Left cardiac atrium (tissue), 4 donors: ENCODE measurements around the gene FRYL. TPM values are rescaled to one million over a fixed set of nuclear protein-coding genes. Genes with fewer than 3 reads are reported as not detected.
"Not testable (repeated sequence)": the region's sequence is repeated elsewhere in the genome, so short reads cannot be mapped to it uniquely, and the experiment has no call there.

Experiments
- ATAC-seq, 2 donors: fragments of 200-7000 bp; cut with Tn5 transposase; one replicate each; pipeline ENCODE4 v1.9.1; 2020; ENCODE audit warnings: mild to moderate bottlenecking in 2 of 2, moderate library complexity in 2 of 2
- DNase-seq: peaks from one replicate; pipeline ENCODE4 v3.0.0-alpha.2; 2020
- intact Hi-C, 2 donors: fragments of 100-400 bp; cut with DNase I; formaldehyde crosslinking; loops; one replicate each; pipeline versions ENCODE4 v1.14.1 to v1.15.1; 2022 to 2023
- total RNA-seq, 2 donors: library from RNA; stranded (reverse); fragmentation: NEBNext Ultra II Directional; extraction: Animal tissue kit (Norgen Biotek cat#: 25700); gene quantifications; one replicate each; pipeline ENCODE4 v1.2.1, GENCODE V29; 2021
- donor health status: DM: no; HTN: yes; CAD: no.
- donor health status: DM: no; HTN: yes; CAD: no; lungs with severe emphysema.
- donor health status: DM: yes; HTN: yes; CAD: no.
- donor health status: Dilated cardiomyopathy.

Gene FRYL
- total RNA-seq, 2 donors from 2014 or later = 38.8 to 41.3 TPM

DNA sequence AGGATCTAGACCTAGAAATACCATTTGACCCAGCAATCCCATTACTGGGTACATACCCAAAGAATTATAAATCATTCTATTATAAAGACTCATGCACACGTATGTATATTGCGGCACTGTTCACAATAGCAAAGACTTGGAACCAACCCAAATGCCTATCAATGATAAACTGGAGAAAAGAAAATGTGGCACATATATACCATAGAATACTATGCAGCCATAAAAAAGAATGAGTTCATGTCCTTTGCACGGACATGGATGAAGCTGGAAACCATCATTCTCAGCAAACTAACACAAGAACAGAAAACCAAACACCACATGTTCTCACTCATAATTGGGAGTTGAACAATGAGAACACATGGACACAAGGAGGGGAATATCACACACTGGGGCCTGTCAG lies 97.2 kb downstream of the FRYL start:
- DNase-seq, ATAC-seq: not testable (repeated sequence)
- intact Hi-C loops = loop anchor here in 1 of 2 donors (5.0 kb wide), 1 partner anchor 101 kb away; no protein-coding TSS in a partner anchor

DNA sequence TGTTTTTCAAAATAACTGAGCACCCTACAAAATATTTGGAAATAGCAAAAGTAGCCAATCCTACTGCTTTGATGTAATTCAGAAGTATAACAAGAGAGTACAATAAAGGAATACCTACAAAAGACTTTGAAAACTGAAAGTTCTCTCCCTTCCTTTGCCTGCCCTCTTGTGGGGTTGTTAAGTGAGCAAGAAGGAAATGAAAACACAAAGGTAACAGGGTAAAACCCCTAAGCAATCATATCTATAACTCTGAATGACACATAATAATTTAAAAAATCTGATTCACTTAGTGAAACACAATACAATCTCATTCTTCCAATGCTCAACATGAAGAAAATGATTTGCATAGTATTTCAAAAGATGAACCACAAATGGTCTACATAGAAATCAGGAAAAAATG lies 98.2 kb downstream of the FRYL start:
- DNase-seq (no peak), ATAC-seq (peak in 1 of 2 donors; percentile 44)
- intact Hi-C loops = loop anchor here in 1 of 2 donors (5.0 kb wide), 1 partner anchor 100 kb away; no protein-coding TSS in a partner anchor

DNA sequence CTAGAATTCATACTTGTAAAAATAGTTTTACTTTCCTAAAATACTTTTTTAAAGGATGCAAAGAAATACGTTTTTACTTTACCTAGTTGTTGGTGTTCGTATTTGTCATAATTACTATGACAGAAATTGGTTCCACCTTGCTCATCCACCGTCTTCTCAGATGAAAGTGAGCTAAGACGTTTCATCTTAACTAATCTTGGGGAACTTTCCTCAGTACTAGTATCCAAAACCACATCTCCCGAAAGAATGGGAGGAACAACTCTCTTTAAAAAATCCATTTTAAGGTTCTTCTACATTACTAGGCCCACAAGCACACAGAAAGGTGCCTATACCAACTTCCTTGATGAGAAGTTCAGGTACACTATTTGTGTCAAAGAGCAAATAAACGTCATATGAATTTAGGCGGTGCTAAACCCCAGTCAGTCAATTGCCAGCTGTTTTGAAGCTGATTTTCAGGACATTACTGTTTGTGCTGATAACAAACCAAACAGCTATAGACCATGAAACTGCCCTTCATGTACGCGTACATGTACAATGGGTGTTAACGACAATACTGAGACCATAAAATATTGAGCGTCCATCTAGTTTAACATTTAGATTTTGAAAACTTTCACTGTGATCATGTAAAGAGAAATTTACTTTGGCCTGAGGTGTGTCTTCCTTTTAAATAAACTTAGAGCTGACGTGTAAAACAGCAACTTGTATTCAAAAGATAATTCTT lies 99.1 kb downstream of the FRYL start:
- DNase-seq (no peak), ATAC-seq (no peak)
- intact Hi-C loops = loop anchor here in 1 of 2 donors (5.0 kb wide), 1 partner anchor 99 kb away; no protein-coding TSS in a partner anchor

DNA sequence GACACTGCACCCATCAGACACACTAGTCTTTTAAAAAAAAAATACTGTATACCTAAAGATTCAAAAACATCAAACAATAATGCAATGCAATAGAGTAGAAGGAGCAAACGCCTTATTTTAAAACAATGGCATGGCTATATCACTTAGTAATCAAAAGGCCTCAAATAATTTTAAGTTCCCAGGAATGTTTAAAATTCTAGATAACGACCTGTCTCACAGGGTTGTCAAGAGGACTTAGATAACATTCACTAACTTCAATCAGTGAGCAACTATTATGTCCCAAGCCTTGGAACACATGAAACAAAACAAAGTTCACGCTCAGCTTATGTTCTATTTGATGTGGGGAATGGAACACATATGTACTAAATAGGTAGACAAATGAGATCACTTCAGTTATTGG lies 106.5 kb downstream of the FRYL start:
- ATAC-seq = no peak
- no peak for DNase-seq
- intact Hi-C loops = no loop called here

DNA sequence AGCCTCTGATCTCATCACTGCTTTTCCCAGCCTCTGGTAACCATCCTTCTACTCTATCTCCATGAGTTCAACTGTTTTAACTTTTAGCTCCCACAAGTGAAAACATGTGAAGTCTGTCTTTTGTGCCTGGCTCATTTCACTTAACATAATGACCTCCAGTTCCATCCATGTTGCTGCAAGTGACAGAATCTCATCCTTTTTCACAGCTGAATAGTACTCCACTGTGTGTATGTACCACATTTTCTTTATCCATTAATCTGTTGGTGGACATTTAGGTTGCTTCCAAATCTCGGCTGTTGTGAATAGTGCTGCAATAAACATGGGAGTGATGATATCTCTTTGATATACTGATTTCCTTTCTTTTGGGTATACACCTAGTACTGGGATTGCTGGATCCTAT lies 109.5 kb downstream of the FRYL start:
- intact Hi-C loops = no loop called here
- DNase-seq (no peak), ATAC-seq (no peak)

DNA sequence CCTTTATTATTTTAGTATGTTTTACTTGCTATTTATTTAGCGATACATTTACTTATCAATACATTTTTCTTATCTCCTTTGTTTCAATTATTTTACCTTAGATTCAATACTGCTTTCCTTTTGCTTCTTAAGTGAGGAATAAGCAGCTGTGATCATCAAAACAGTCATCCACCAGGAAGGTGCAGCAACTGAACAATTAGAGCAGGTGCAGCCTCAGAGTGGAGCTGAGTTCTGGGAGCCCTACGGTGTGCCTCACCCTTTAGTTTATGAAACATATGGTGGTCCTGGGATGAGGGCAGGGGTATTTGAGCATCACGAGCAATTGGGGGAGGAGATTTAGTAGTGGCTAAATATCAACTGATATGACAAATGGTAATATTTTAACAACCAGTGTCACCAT lies 111.0 kb downstream of the FRYL start:
- ATAC-seq = no peak
- intact Hi-C loops = loop anchor here in 1 of 2 donors (10.0 kb wide), 1 partner anchor 74 kb away; no protein-coding TSS in a partner anchor
- no peak for DNase-seq

DNA sequence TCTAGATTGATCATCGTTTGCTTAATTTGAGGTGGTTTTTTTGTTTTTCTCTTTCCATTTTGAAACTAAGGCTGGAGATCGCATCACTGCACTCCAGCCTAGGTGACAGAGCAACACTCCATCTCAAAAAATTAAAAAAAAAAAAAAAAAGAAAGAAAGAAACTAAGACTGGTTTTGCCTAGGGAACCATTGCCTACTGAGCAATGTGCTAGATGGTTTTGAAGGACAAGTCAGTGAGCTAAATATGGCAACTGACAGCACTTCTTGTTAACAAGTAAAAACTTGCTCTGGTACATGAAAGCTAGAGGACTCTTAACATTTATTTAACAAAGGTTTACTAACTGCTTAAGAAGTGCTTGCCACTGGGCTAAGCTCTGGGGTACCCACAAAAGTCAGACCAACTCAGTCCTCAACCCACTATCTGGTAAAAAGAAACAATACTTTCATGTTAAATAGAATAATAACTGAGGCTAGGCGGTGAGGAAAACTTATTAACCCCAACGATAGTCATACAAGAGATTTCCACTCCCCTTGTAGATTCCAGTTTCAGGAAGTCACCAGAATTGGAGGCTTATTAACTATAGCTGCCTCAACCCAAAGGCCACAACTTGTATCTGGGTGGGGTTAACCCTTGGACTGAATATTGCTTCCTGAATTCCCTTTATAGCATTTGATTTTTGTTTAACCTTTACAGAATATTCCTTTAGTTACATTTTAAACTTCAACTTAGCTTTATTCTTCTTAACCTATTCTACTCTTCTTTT lies 111.6 kb downstream of the FRYL start:
- ATAC-seq = peak; percentile 46 to 76
- DNase-seq = no peak
- intact Hi-C loops = loop anchor here in 1 of 2 donors (10.0 kb wide), 1 partner anchor 74 kb away; no protein-coding TSS in a partner anchor

DNA sequence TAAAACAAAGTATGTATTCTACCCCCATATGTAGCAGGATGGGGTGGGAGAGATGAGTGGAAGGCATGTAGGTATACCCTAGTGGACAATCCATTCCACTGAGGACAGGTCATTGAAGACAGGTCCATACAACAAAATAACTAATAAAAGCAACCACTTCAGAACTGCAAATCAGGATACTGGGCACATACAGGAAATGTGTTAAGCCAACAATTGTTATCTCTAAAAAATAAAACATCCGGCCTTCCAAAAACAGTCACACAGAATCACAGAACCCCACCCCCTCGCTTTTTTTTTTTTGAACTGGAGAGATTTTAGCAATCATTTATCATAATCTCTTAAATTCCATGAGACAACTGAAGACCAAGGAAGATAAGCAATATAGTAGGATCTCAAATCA lies 112.9 kb downstream of the FRYL start:
- intact Hi-C loops = loop anchor here in 1 of 2 donors (10.0 kb wide), 1 partner anchor 72 kb away; no protein-coding TSS in a partner anchor
- ATAC-seq = no peak
- no peak for DNase-seq

DNA sequence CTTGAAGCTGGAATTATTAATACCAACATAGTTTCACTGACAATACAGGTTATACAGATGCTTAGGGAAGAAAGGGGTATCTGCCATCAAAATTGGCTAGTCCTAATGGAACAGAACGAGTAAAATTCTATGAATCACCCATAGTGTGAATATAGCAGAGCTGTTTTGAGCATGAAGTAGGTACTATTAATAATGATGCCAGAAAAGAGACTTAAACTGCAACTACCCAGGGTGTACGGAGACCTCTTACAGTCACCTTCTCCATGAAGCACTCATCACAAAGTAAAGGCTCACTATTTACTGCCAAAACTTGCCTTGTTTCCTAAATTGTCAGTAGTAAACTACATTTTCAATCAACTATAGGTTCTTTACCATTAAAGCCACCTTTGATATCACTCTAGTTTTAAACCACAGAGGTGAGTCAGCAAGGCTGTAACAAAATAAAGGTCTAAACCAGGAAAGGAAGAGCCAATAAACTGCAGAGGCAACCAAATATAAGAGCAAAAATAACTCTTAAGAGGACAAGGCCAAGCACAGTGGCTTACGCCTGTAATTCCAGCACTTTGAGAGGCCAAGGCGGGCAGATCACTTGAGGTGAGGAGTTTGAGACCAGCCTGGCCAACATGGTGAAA lies 114.4 kb downstream of the FRYL start:
- ATAC-seq (peak in 1 of 2 donors; percentile 64), DNase-seq (no peak)
- intact Hi-C loops = loop anchor here in 1 of 2 donors (10.0 kb wide), 1 partner anchor 71 kb away; no protein-coding TSS in a partner anchor

DNA sequence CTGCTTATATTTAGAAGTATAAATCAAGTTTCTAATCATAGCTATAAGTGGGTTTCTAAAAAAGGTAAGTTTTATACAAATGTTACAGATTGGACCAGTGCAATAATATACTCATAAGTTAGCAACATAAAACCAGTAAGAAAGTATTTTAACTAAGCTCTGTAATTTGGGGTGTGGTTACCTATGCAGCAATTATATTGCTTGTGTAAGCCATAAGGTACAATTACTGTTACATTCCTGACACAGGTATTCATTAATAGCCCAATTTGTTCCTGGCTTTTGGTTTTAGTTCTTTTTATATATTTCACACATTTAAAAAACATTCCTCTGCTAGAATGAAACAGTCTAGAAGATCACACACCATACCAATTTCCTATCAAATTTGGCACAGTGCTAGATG lies 115.1 kb downstream of the FRYL start:
- no peak for ATAC-seq
- no peak for DNase-seq
- intact Hi-C loops = loop anchor here in 1 of 2 donors (10.0 kb wide), 1 partner anchor 70 kb away; no protein-coding TSS in a partner anchor

DNA sequence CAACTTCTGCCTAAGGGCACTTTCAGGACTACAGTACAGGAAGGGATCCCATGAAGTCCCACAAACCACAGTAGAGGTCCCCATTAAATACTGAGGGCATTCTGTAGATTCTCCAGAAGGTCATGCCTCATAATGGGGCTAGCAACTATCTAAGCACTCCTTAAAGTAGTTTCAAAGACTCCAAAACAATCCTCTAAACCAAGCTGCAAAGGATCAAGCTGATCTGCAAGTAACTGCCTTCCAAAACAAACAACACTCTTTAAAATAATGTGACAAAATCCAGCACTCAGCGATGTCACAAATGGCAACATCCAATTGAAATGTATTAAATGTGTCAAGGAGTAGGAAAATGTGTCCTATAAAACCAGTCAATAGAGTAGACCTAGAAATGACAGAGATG lies 118.7 kb downstream of the FRYL start:
- intact Hi-C loops = loop anchor here in 1 of 2 donors (10.0 kb wide), 1 partner anchor 67 kb away; no protein-coding TSS in a partner anchor
- DNase-seq = no peak
- no peak for ATAC-seq

DNA sequence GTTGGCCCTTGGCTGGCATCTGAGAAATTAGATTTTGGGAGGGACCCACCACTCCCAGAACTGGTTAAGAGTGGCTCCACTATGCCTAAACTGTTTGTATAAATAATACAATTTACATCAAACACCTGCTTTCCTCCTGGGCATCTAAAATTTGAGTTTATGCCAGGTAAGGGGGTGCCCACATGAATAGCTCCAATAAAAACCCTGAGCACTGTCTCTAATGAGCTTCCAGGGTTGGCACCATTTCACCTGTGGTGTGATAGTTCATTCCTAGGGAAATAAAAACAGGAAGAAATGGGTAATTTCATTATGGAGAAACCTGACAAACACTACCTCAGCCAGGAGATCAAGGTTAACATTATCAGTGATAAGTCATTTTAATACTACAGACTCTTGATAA lies 119.7 kb downstream of the FRYL start:
- intact Hi-C loops = loop anchor here in 1 of 2 donors (10.0 kb wide), 1 partner anchor 66 kb away; no protein-coding TSS in a partner anchor
- ATAC-seq = no peak

DNA sequence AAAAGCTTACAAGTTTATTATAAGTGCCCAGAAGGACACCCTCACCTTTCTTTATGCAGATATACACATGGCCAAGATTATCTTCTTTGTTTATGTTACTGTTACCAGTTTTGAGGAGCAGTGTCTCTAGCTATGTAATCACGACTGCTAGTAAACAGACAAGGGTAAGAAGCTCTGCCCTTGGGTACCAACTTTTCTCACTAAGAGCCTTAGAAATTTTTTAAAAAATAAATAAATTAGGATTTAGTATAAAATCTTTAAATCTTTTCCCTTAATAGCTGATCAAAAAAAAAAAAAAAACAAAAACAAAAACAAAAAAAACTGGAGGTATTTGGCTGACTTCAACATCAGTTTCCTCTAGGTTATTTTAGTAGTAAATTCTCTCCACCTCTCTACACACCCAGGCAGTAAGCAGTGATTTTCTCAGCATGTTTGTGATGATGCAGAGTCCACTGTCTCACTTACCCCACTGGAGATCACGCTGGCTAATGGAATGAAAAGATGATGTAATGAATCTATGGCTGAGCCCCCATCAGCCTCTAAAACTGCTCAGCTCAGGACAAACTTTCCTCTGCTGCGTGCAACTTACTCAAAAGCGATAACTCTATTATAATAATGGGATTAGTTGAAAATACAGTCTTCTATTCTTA lies 125.9 kb downstream of the FRYL start:
- DNase-seq (no peak), ATAC-seq (peak; percentile 25 to 53)
- intact Hi-C loops = no loop called here

More for the DNA sequence above, 119.7 kb downstream of the FRYL start:
- no peak for DNase-seq

DNA sequence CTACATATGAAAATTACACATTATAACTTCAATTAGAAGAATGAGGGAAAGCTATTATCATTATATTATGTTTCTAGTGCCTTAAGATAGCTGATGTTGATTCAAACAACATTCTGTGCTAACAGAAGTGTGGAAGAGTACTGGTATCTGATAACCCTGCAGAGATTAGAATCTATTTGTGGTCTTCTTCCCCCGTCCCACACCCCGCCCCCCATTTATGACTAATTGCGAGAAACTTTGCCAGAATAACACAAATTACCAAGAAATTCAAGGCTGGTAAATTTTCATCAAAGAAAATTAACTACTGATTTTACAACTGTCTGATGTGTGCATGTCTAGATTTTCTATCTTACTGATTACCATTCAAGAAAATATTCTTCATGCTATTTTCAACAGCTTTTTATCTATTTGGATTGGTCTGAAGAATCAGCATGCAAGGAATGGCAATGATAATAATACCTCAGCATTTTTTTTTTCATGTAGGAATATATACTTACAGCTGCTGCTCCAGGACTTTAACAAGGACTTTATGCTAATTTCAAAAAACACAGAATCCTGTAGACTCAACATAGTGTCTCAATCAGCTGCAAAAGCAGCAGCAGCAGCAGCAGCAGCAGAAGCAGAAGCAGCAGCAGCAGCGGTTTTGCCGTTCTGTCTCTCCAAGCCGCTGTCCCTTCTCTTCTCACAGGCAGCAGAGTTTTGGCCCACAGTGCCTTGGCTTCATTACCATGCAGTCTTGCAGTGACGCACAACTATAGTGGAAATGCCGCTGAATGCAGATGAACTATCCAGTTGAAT lies 126.7 kb downstream of the FRYL start:
- DNase-seq (peak; percentile 46), ATAC-seq (peak; percentile 85 to 93)
- intact Hi-C loops = no loop called here

DNA sequence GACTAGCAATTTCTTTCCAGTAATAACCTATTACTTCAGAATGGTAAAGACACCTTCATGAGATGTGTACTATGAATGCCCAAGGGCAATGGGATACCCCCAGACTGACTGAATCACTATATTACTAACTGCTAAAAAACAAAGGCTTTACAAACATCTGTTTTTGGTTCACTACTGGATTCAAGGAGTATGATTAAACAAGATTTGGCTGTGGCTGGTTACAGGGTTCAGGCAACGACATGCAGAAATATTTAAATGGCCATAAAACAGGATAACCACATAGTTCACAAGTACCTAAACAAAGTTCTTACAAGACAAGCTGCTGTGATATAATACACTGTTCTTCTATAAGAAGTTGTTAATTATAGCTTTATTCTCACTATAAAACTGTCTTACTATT lies 128.2 kb downstream of the FRYL start:
- DNase-seq (no peak), ATAC-seq (no peak)
- intact Hi-C loops = no loop called here

DNA sequence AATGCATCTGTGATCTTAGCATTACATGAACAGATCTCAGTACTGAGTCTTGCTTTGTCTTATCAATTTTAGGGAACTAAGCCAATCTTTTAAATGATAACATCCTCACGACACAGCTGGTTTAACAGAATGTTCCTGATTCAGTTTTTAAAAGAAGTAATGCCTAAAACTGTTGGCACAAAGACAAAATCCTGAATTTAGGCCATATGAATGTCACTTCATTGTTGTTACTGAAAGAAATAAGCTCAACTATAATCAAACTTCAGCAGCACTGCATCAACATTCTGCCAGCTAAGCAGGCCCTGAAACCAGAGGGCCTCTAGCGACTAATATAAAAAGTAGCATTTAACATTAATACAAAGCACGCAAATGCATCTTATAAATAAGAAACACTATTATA lies 130.6 kb downstream of the FRYL start:
- intact Hi-C loops = no loop called here
- no peak for ATAC-seq

DNA sequence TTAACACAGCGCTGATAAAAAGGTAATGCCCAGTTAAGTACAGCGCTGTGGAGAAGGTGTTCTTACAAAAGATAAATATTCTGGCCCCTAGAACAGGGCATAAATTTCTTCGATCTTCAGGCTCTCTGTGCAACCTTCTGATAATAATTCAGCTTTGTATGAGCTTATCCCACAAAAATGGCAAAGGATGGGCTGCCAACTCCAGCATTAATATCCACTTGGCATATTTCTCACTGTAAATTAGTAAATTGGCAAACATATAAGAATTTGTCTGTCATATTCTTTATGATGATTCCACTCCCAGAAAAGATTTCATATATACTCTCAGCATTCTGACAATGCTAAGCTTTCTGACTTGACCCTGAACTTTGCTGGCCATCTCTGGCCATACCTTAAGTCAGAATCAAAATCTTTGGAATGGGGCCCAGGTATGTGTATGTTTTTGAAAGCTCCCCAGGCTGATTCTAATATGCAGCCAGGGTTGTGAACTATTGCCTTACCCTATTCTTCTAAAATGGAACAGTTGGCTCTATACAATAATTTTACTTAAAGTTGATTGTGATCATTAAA lies 134.8 kb downstream of the FRYL start:
- ATAC-seq (no peak), DNase-seq (no peak)
- intact Hi-C loops = no loop called here

More for the DNA sequence above, 130.6 kb downstream of the FRYL start:
- DNase-seq = no peak
